HEK293T (cell line): Measurements from ENCODE around the gene VIM.

Experiments
- CTCF ChIA-PET: fragments of 350-600 bp; formaldehyde crosslinking; extraction: SDS; loops from one replicate; lab custom pipeline; 2021; ENCODE audit warnings: antibody characterized with exemption, inconsistent platforms; lab: Yijun Ruan, JAX
- POLR2A ChIA-PET: fragments of 350-600 bp; formaldehyde crosslinking; extraction: SDS; loops from one replicate; lab custom pipeline; 2020; ENCODE audit warnings: antibody characterized with exemption, inconsistent platforms; lab: Yijun Ruan, JAX
- DNase-seq: peaks from one replicate; pipeline ENCODE4 v3.0.0; 2012; ENCODE audit warnings: mixed read lengths; ENCODE audit errors: extremely low spot score
- ARNT ChIP-seq: fragments of 450-650 bp; IDR thresholded peaks from 2 replicates; pipeline ENCODE4 v1.6.1; 2017; ENCODE audit warnings: mild to moderate bottlenecking
- BHLHE40 ChIP-seq: fragments of 450-650 bp; IDR thresholded peaks from 2 replicates; pipeline ENCODE4 v1.6.1; 2016; ENCODE audit warnings: mild to moderate bottlenecking, moderate library complexity, borderline replicate concordance
- CTBP1 ChIP-seq: fragments of 450-650 bp; IDR thresholded peaks from 2 replicates; pipeline ENCODE4 v1.6.1; 2016; ENCODE audit warnings: borderline replicate concordance
- ELF4 ChIP-seq: fragments of 450-650 bp; IDR thresholded peaks from 2 replicates; pipeline ENCODE4 v1.6.1; 2017; ENCODE audit warnings: antibody characterized with exemption
- FOXA1 ChIP-seq: fragments of 450-650 bp; IDR thresholded peaks from 2 replicates; pipeline ENCODE4 v1.6.1; 2016; ENCODE audit warnings: mild to moderate bottlenecking
- FOXK2 ChIP-seq: fragments of 450-650 bp; IDR thresholded peaks from 2 replicates; pipeline ENCODE4 v1.6.1; 2016; ENCODE audit warnings: mild to moderate bottlenecking
- FOXM1 ChIP-seq: fragments of 450-650 bp; IDR thresholded peaks from 2 replicates; pipeline ENCODE4 v1.6.1; 2017; ENCODE audit warnings: mild to moderate bottlenecking, borderline replicate concordance
- HDGF ChIP-seq: fragments of 450-650 bp; IDR thresholded peaks from 2 replicates; pipeline ENCODE4 v1.6.1; 2017; ENCODE audit warnings: antibody characterized with exemption, borderline replicate concordance
- L3MBTL2 ChIP-seq: fragments of 450-650 bp; conservative IDR thresholded peaks from 2 replicates; pipeline ENCODE4 v1.6.1; 2016; ENCODE audit warnings: mild to moderate bottlenecking
- LEF1 ChIP-seq: fragments of 450-650 bp; IDR thresholded peaks from 2 replicates; pipeline ENCODE4 v1.6.1; 2017; ENCODE audit warnings: mild to moderate bottlenecking, borderline replicate concordance
- NFRKB ChIP-seq: fragments of 450-650 bp; IDR thresholded peaks from 2 replicates; pipeline ENCODE4 v1.6.1; 2016; ENCODE audit warnings: mild to moderate bottlenecking, moderate library complexity
- PKNOX1 ChIP-seq: fragments of 450-650 bp; IDR thresholded peaks from 2 replicates; pipeline ENCODE4 v1.6.1; 2016
- SP1 ChIP-seq: fragments of 450-650 bp; IDR thresholded peaks from 2 replicates; pipeline ENCODE4 v1.6.1; 2017
- SUZ12 ChIP-seq: fragments of 450-650 bp; IDR thresholded peaks from 2 replicates; pipeline ENCODE4 v1.6.1; 2016; ENCODE audit warnings: mild to moderate bottlenecking
- TARDBP ChIP-seq: fragments of 450-650 bp; IDR thresholded peaks from 2 replicates; pipeline ENCODE4 v1.6.1; 2016
- ZNF384 ChIP-seq: fragments of 450-650 bp; IDR thresholded peaks from 2 replicates; pipeline ENCODE4 v1.6.1; 2016

VIM gene

GRCh38 chr10:17276756-17277424 is 48.8 kb downstream of the VIM start:
- ChIA-PET POLR2A (no interaction called here), CTCF (interaction anchor here (0.5 kb wide), 1 partner anchor 64 kb away, joined by 3 read pairs; no protein-coding TSS in a partner anchor)
- TF ChIP-seq BHLHE40 (no peak), L3MBTL2 (no peak), ARNT (no peak), HDGF (no peak), SUZ12 (no peak), ZNF384 (no peak), FOXA1 (no peak), SP1 (no peak)
- no peak for DNase-seq

- ChIA-PET CTCF (no interaction called here), POLR2A (no interaction called here)
- no peak for DNase-seq
Measured at GRCh38 chr10:17278607-17279240, 50.7 kb downstream of the VIM start.

GRCh38 chr10:17282311-17282710 is 54.3 kb downstream of the VIM start:
- POLR2A ChIA-PET = no interaction called here
- no peak for TF ChIP-seq SP1
- no peak for TF ChIP-seq ZNF384
- no peak for TF ChIP-seq CTBP1
- TF ChIP-seq FOXM1 = no peak
- TF ChIP-seq NFRKB = no peak
- no peak for TF ChIP-seq ARNT
- TF ChIP-seq L3MBTL2 = no peak
- TF ChIP-seq TARDBP = no peak
- TF ChIP-seq PKNOX1 = no peak
- TF ChIP-seq FOXK2 = no peak
- TF ChIP-seq SUZ12 = no peak
- TF ChIP-seq BHLHE40 = no peak
- TF ChIP-seq FOXA1 = no peak
- TF ChIP-seq HDGF = no peak
- no peak for TF ChIP-seq ELF4
- no peak for TF ChIP-seq LEF1
- DNase-seq = no peak
- CTCF ChIA-PET = no interaction called here

More at GRCh38 chr10:17278607-17279240, 50.7 kb downstream of the VIM start:
- TF ChIP-seq FOXK2 (no peak), LEF1 (no peak), FOXM1 (no peak), CTBP1 (no peak), HDGF (no peak), FOXA1 (no peak), ZNF384 (no peak), NFRKB (no peak), ELF4 (no peak)

- DNase-seq = no peak
- ChIA-PET CTCF (no interaction called here), POLR2A (no interaction called here)
- TF ChIP-seq ARNT (no peak), BHLHE40 (no peak), ELF4 (no peak), TARDBP (no peak), PKNOX1 (no peak), LEF1 (no peak), SUZ12 (no peak), FOXK2 (no peak), FOXA1 (no peak)
Measured at GRCh38 chr10:17286562-17287550, 58.8 kb downstream of the VIM start.
